Gastroesophageal sphincter (tissue), 4 donors: ENCODE data around the gene UGT1A4. TPM values are rescaled to one million over a fixed set of nuclear protein-coding genes. Genes with fewer than 3 reads are reported as not detected.

Source experiments
- ATAC-seq: fragments of 150-250 bp; one replicate; pipeline ENCODE4 v1.9.1; 2016; ENCODE audit warnings: mild to moderate bottlenecking, moderate library complexity
- H3K27ac ChIP-seq, 4 donors: fragments of 200-600 bp; sonication (generic) in 3 of 4; 1 replicate in 3 of 4; 2 replicates in 1 of 4; pipeline ENCODE4 v1.5.1; 2016 to 2019
- H3K27me3 ChIP-seq: fragments of 200-600 bp; sonication (generic); one replicate; pipeline ENCODE4 v1.5.1; 2019
- H3K36me3 ChIP-seq, 2 donors: fragments of 200-600 bp; sonication (generic); one replicate each; pipeline ENCODE4 v1.5.1; 2019; ENCODE audit warnings: control low read depth in 1 of 2
- H3K4me1 ChIP-seq, 3 donors: fragments of 200-600 bp; sonication (generic); 1 replicate in 2 of 3; 2 replicates in 1 of 3; pipeline ENCODE4 v1.5.1; 2016 to 2019; ENCODE audit warnings: control low read depth in 2 of 3
- H3K4me3 ChIP-seq, 2 donors: fragments of 200-600 bp; sonication (generic); one replicate each; pipeline ENCODE4 v1.5.1; 2019; ENCODE audit warnings: mild to moderate bottlenecking in 1 of 2, moderate library complexity in 1 of 2
- H3K9me3 ChIP-seq, 3 donors: fragments of 200-600 bp; sonication (generic); one replicate each; pipeline ENCODE4 v1.5.1; 2017 to 2019; ENCODE audit warnings: control low read depth in 2 of 3
- EP300 ChIP-seq: sonication (generic); formaldehyde crosslinking; IDR thresholded peaks from one replicate; pipeline ENCODE4 v1.6.1; 2017; ENCODE audit warnings: antibody characterized with exemption, mild to moderate bottlenecking
- POLR2A ChIP-seq, 2 donors: fragments of 450-650 bp; IDR thresholded peaks; one replicate each; pipeline ENCODE4 v1.6.1; 2017; ENCODE audit warnings: antibody characterized with exemption in 2 of 2, mild to moderate bottlenecking in 2 of 2, moderate library complexity in 1 of 2
- POLR2AphosphoS5 ChIP-seq: sonication (generic); formaldehyde crosslinking; IDR thresholded peaks from one replicate; pipeline ENCODE4 v1.6.1; 2017; ENCODE audit warnings: antibody characterized with exemption
- WGBS, 2 donors: methylation state at CpG; one replicate each; pipeline ENCODE4 v1.1.5; 2018; ENCODE audit warnings: low coverage in 1 of 2; 5-methylcytosine and 5-hydroxymethylcytosine counted together
- total RNA-seq, 4 donors: library from RNA; depleted of rRNA; stranded (reverse); fragments of >200 nt; gene quantifications; one replicate each; pipeline ENCODE4 v1.1.0, GENCODE V29; 2016
- TF ChIP-seq, protein P1 (sequence below), 4 experiments: fragments of 200-600 bp in 2 of 4; fragments of 450-650 bp in 2 of 4; sonication (generic) in 1 of 4; IDR thresholded peaks; one replicate each; pipeline ENCODE4 v1.5.1; 2017 to 2019; ENCODE audit warnings: antibody characterized with exemption in 4 of 4, mild to moderate bottlenecking in 2 of 4, moderate library complexity in 2 of 4

The UGT1A4 gene
- total RNA-seq, 4 donors from 2014 or later, result 0.13 TPM; not detected in 3

DNA sequence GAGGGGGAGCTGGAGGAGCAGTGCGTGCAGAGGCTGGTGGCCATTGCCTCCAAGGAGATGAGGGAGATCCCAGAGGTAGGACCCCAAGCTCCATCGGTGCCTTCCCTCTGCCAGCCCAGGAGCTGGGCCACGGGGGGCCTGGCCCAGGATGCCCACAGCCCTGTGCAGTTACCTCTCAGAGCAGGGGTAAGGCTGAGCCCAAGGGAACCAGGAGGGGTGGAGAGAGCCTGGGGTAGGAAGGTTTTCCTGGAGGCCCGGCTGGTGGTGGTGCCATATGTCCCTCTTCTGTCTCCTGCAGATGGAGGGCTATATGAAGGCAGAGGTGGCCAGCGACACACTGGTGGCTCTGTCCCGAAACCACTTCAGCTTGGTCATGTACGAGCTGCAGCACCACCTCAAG lies 71.0 kb downstream of the UGT1A4 start:
- Histone ChIP-seq H3K27ac (no peak overlapping the region), H3K4me1 (no peaks in the 10 kb centered on the region), H3K4me3 (no peak overlapping the region), H3K9me3 (no peaks in the 10 kb centered on the region), H3K36me3 (no peaks in the 10 kb centered on the region), H3K27me3 (peaks cover 4% of the 10 kb centered on the region)
- ATAC-seq, result no peak
- TF ChIP-seq POLR2AphosphoS5, result no peak
- TF ChIP-seq POLR2A (IDR thresholded peaks at IDR 0.05), result no peak
- TF ChIP-seq, protein P1, sequence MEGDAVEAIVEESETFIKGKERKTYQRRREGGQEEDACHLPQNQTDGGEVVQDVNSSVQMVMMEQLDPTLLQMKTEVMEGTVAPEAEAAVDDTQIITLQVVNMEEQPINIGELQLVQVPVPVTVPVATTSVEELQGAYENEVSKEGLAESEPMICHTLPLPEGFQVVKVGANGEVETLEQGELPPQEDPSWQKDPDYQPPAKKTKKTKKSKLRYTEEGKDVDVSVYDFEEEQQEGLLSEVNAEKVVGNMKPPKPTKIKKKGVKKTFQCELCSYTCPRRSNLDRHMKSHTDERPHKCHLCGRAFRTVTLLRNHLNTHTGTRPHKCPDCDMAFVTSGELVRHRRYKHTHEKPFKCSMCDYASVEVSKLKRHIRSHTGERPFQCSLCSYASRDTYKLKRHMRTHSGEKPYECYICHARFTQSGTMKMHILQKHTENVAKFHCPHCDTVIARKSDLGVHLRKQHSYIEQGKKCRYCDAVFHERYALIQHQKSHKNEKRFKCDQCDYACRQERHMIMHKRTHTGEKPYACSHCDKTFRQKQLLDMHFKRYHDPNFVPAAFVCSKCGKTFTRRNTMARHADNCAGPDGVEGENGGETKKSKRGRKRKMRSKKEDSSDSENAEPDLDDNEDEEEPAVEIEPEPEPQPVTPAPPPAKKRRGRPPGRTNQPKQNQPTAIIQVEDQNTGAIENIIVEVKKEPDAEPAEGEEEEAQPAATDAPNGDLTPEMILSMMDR (IDR thresholded peaks at IDR 0.05), result no peak
- TF ChIP-seq EP300, result no peak
- WGBS, 2 donors, result 80% methylated on average over 1 of the region's 7 CpGs; no CpG with 5 or more reads in 1 of the 2 donors

- WGBS, 2 donors, result 69 to 88% methylated on average over 6 to 10 of the region's 18 CpGs
Observed at GRCh38 chr2:233791151-233791882, 72.8 kb downstream of the UGT1A4 start.

GRCh38 chr2:233791883-233792329 lies 73.4 kb downstream of the UGT1A4 start:
- WGBS, 2 donors, result 67 to 77% methylated on average over 8 to 9 of the region's 9 CpGs
- Histone ChIP-seq H3K27ac (no peak overlapping the region), H3K4me1 (no peaks in the 10 kb centered on the region), H3K36me3 (no peaks in the 10 kb centered on the region), H3K27me3 (no peaks in the 10 kb centered on the region), H3K9me3 (no peaks in the 10 kb centered on the region), H3K4me3 (no peak overlapping the region)
- TF ChIP-seq EP300 (no peak), POLR2AphosphoS5 (no peak), POLR2A (IDR thresholded peaks at IDR 0.05) (no peak)
- TF ChIP-seq, protein P1 (IDR thresholded peaks at IDR 0.05), result no peak
- ATAC-seq, result no peak

More at GRCh38 chr2:233791151-233791882, 72.8 kb downstream of the UGT1A4 start:
- Histone ChIP-seq H3K36me3 (no peaks in the 10 kb centered on the region), H3K9me3 (no peaks in the 10 kb centered on the region), H3K4me3 (no peak overlapping the region), H3K27ac (no peak overlapping the region), H3K27me3 (no peaks in the 10 kb centered on the region), H3K4me1 (no peaks in the 10 kb centered on the region)
- no peak for ATAC-seq
- TF ChIP-seq POLR2A (IDR thresholded peaks at IDR 0.05), result no peak
- TF ChIP-seq EP300, result no peak
- TF ChIP-seq, protein P1 (IDR thresholded peaks at IDR 0.05), result no peak
- no peak for TF ChIP-seq POLR2AphosphoS5

- no peaks in the 10 kb centered on the region for H3K36me3 ChIP-seq
- H3K27ac ChIP-seq, result no peak overlapping the region
- H3K4me1 ChIP-seq, result no peaks in the 10 kb centered on the region
- WGBS, 2 donors, result 85 to 89% methylated on average over 2 to 3 of the region's 7 CpGs
- H3K9me3 ChIP-seq, result no peaks in the 10 kb centered on the region
- H3K4me3 ChIP-seq, result no peak overlapping the region
- no peak for ATAC-seq
- TF ChIP-seq POLR2AphosphoS5, result no peak
- no peaks in the 10 kb centered on the region for H3K27me3 ChIP-seq
Observed at GRCh38 chr2:233792720-233793119, 74.2 kb downstream of the UGT1A4 start.

GRCh38 chr2:233793465-233794127 lies 75.1 kb downstream of the UGT1A4 start:
- ATAC-seq, result no peak
- no peak overlapping the region for H3K27ac ChIP-seq
- no peaks in the 10 kb centered on the region for H3K27me3 ChIP-seq
- no peaks in the 10 kb centered on the region for H3K9me3 ChIP-seq
- no peaks in the 10 kb centered on the region for H3K36me3 ChIP-seq
- WGBS, 2 donors, result 51 to 81% methylated on average over 3 to 4 of the region's 18 CpGs
- no peak overlapping the region for H3K4me3 ChIP-seq
- TF ChIP-seq, protein P1 (IDR thresholded peaks at IDR 0.05), result no peak
- no peak for TF ChIP-seq POLR2AphosphoS5
- no peak for TF ChIP-seq POLR2A (IDR thresholded peaks at IDR 0.05)
- no peak for TF ChIP-seq EP300
- no peaks in the 10 kb centered on the region for H3K4me1 ChIP-seq
